Bronchial epithelial cell (primary cell): Measurements from ENCODE around the gene SLC7A6OS. TPM values are rescaled to one million over a fixed set of nuclear protein-coding genes. Genes with fewer than 3 reads are reported as not detected.
"Not testable (repeated sequence)": the region's sequence is repeated elsewhere in the genome, so short reads cannot be mapped to it uniquely, and the experiment has no call there.

ENCODE experiments used
- DNase-seq: peaks from one replicate; pipeline ENCODE4 v3.0.0-alpha.2; 2010; ENCODE audit warnings: low read depth
- FAIRE-seq: peaks from 2 replicates; lab custom pipeline; 2011; peaks lifted over from hg19 to GRCh38; lab: Jason Lieb, UNC
- H3K27me3 ChIP-seq: 2 replicates; pipeline ENCODE4 v1.5.1; 2011; ENCODE audit warnings: low read length; ENCODE audit not compliant: control insufficient read depth, insufficient read depth
- H3K36me3 ChIP-seq: 2 replicates; pipeline ENCODE4 v1.5.1; 2011; ENCODE audit warnings: low read length; ENCODE audit not compliant: control insufficient read depth, insufficient read depth
- H3K4me3 ChIP-seq: 2 replicates; pipeline ENCODE4 v1.5.1; 2011; ENCODE audit warnings: mild to moderate bottlenecking, low read depth, low read length, control low read depth
- total RNA-seq: library from RNA; depleted of rRNA; stranded (reverse); fragments of >200 nt; gene quantifications from 2 replicates; pipeline ENCODE4 v1.2.1, GENCODE V29; 2014
- TF ChIP-seq, protein P1 (sequence below): IDR thresholded peaks from 2 replicates; pipeline ENCODE4 v1.5.1; 2011; ENCODE audit warnings: mild to moderate bottlenecking, moderate library complexity, low read length, control low read depth, inconsistent platforms; ENCODE audit not compliant: insufficient read depth, severe bottlenecking

SLC7A6OS gene
- total RNA-seq, 1 donor from 2014 or later = 17.4 TPM

DNA sequence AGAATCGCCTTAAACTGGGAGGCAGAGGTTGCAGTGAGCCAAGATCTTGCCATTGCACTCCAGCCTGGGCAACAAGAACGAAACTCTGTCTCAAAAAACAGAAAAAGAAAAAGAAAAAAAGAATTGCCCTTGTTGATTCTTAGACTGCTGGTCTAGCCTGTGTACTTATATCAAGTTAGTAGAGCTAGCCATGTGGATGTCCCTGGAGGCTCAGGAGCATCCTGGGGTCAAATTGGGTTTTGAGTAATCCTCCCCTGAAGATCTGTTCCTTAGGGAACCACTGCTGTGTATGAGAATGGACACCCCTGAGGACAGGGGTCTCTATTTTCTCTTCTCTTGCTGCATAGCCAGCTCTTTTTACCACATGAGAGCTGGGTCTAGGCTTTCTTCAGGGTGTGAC, 21.5 kb downstream of the SLC7A6OS start:
- Histone ChIP-seq H3K36me3 (peaks cover 28% of the 10 kb centered on the region), H3K27me3 (no peaks in the 10 kb centered on the region), H3K4me3 (no peak overlapping the region)
- FAIRE-seq (no peak), DNase-seq (no peak)
- TF ChIP-seq, protein P1, sequence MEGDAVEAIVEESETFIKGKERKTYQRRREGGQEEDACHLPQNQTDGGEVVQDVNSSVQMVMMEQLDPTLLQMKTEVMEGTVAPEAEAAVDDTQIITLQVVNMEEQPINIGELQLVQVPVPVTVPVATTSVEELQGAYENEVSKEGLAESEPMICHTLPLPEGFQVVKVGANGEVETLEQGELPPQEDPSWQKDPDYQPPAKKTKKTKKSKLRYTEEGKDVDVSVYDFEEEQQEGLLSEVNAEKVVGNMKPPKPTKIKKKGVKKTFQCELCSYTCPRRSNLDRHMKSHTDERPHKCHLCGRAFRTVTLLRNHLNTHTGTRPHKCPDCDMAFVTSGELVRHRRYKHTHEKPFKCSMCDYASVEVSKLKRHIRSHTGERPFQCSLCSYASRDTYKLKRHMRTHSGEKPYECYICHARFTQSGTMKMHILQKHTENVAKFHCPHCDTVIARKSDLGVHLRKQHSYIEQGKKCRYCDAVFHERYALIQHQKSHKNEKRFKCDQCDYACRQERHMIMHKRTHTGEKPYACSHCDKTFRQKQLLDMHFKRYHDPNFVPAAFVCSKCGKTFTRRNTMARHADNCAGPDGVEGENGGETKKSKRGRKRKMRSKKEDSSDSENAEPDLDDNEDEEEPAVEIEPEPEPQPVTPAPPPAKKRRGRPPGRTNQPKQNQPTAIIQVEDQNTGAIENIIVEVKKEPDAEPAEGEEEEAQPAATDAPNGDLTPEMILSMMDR = no peak

DNA sequence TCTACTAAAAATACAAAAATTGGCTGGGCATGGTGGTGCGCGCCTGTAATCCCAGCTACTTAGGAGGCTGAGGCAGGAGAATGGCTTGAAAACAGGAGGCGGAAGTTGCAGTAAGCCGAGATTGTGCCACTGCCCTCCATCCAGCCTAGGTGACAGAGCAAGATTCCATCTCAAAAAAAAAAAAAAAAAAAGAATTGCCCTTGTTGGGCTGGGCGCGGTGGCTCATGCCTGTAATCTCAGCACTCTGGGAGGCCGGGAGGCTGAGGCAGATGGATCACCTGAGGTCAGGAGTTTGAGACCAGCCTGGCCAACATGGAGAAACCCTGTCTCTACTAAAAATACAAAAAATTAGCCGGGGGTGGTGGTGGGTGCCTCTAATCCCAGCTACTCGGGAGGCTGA, 21.9 kb downstream of the SLC7A6OS start:
- peaks cover 28% of the 10 kb centered on the region for H3K36me3 ChIP-seq
- FAIRE-seq, H3K4me3 ChIP-seq, DNase-seq, H3K27me3 ChIP-seq: not testable (repeated sequence)

DNA sequence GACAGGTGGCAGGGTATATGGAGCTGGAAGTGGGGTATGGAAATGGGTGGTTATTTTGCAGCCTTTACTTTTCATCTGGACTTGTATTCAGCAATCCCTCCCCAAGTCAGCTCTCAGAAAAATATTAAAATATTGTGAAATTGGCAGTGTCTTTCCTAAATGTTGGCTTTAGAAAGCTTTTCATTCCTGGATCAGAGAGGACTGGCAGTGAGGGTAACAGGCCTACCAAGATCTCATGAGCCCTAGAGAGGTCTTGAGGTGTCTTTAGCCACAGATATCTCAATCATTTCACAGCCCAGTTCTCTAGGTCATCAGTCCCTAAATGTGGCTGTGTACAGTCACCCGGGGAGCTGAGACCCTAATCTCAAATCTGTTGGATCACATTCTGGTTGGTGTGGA, 22.5 kb downstream of the SLC7A6OS start:
- H3K36me3 ChIP-seq = peaks cover 25% of the 10 kb centered on the region

DNA sequence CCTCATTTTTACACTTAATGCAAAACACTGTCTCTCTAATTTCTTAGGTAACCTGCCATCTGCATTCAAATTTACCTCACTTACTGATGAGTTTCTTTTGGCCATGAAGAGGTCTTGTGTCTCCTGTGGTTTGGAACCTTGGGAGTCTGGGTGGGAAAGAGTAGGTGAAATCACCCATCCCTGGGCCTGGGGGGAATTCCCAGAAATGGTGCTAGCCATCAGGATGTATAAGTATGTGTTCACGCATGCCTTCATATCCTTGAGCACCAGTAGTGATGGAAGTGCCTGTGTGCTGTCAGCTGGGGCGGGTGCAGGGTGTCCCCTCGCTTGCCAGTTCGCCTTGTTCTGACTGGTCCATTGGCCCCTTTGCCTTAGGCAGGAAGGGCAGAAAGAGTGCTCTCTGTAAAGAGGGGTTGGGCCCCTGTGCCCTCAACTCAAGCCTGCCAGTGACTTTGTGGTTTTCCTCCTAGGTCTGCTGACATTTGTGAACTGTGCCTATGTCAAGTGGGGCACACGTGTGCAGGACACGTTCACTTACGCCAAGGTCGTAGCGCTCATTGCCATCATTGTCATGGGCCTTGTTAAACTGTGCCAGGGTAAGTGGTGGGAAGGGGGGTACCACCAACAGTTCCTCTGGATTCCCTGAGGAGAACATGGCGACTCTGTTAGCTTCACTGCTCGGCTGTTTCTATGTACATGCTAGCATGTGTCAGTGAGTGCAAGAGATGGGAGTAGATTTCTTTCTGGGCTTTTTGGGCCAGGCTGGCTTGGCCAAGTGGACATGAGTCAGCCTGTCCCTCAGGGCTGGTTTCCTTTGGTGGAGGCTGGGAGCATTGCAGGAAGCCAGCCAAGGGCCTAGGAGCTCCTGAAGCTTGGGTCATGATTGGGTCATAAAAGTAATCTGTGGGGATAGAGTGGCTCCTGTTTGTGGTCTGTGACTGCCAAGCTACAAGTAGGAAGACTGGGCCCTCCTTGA, 23.2 kb downstream of the SLC7A6OS start:
- FAIRE-seq (no peak), DNase-seq (peak; percentile 71)
- H3K27me3 ChIP-seq = no peaks in the 10 kb centered on the region
- H3K4me3 ChIP-seq = no peak overlapping the region
- TF ChIP-seq, protein P1 = no peak
- H3K36me3 ChIP-seq = peaks cover 25% of the 10 kb centered on the region

More for the DNA sequence above, 22.5 kb downstream of the SLC7A6OS start:
- TF ChIP-seq, protein P1 = no peak
- Histone ChIP-seq H3K4me3 (no peak overlapping the region), H3K27me3 (no peaks in the 10 kb centered on the region)
- FAIRE-seq (no peak), DNase-seq (no peak)

DNA sequence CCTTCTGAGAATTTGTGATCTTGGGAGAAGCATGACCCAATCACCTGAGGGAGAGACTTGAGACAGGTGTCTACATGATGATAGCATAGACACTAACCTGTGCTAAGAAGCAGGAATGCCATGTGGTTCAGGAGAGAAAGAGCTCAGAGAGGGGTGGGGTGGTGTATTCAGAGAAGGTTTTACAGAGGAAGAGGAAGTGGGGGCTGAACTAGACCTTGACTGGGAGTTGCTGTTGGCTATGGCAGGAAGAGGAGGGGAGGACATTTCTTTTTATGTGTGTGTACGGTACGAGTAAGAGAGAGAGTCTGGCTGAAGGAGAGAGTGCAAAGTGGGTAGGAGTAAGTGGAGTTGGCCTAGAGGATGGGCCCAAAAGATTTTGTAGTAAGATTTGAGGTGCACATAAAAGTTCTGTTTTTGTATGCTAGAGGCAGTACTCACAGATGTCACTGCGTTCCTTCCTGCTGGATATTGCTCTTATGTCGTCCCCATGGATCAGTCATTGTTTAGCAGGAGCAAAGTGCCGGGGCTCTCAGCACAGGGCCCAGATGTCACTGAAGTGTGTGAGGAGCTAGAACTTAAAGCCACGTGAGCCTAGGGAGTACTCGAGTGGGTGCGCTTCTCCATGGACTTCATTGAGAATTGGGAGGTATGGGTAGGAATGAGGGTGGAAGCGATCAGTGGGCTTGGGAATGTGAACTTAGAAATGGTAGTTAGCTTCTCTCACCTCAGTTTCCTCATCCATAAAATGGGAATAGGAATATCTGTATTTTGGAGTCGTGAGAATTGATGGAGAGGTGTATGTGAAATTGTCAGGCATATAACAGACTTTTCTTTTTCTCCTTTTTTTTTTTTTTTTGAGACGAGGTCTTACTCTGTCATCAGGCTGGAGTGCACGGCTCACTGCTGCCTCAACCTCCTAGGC, 24.3 kb downstream of the SLC7A6OS start:
- Histone ChIP-seq H3K4me3 (no peak overlapping the region), H3K27me3 (no peaks in the 10 kb centered on the region), H3K36me3 (peaks cover 21% of the 10 kb centered on the region)
- TF ChIP-seq, protein P1 = no peak
- FAIRE-seq = no peak
- no peak for DNase-seq

DNA sequence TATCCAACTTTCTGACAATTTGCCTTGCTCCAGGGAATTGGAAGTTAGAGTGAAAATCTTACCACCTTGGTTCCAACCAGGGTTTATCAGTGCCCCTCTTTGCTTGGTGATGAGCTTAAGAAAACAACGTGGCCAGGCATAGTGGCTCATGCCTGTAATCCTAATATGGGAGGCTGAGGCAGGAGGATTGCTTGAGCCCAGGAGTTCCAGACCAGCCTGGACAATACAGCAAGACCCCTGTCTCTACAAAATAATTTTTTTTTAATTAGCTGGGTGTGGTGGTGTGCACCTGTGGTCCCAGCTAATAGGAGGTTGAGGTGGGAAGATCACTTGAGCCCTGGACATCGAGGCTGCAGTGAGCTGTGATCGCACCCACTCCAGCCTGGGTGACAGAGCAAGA, 25.1 kb downstream of the SLC7A6OS start:
- peaks cover 13% of the 10 kb centered on the region for H3K36me3 ChIP-seq
- TF ChIP-seq, protein P1 = no peak
- no peaks in the 10 kb centered on the region for H3K27me3 ChIP-seq
- DNase-seq (no peak), FAIRE-seq (no peak)
- H3K4me3 ChIP-seq = no peak overlapping the region
